ENCODE data around the gene CCSER1. TPM values are rescaled to one million over a fixed set of nuclear protein-coding genes. Genes with fewer than 3 reads are reported as not detected.
"Not testable (repeated sequence)": the region's sequence is repeated elsewhere in the genome, so short reads cannot be mapped to it uniquely, and the experiment has no call there.

CCSER1 gene
- total RNA-seq, 4 donors from 2014 or later = 13.3 to 54.6 (median 34.0) TPM

DNA sequence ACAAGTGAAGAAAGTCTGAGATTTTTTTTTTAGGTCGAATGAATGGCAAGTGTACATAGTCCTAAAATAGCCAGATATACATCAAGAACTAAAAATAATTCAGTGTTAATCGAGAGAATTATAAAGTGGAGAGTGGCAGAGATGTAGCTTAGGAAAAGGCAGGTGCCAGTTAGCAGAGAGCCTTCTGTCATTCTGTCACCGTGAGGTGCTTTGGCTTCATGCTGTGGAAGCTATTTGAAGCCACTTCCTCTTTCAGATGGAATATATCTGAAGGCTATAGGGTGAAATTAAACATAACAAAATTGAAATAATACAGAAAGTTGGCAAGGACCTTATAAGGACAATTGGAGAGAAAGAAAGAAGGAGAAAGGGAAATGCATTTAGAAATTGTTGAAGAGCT lies 756.3 kb downstream of the CCSER1 start:
- Histone ChIP-seq H3K9me3 (no peaks in the 10 kb centered on the region), H3K4me3 (no peak overlapping the region), H3K27ac (no peak overlapping the region), H3K27me3 (no peaks in the 10 kb centered on the region), H3K36me3 (no peaks in the 10 kb centered on the region), H3K4me1 (no peaks in the 10 kb centered on the region)
- in situ Hi-C loops (cut with MboI; ENCODE audit: low pct_ligation_motif_present in 1 of 4, low pct_unique_long_range_greater_than_20kb in 1 of 4, low sequenced_read_pairs in 3 of 4) (no loop called here), intact Hi-C loops (cut with DNase I; ENCODE audit: low total_unique reads) (no loop called here)
- 49 to 75% methylated on average over 2 to 3 of the region's 3 CpGs for WGBS, 2 donors (ENCODE audit: low coverage in 1 of 2)
- TF ChIP-seq POLR2AphosphoS5 (IDR thresholded peaks at IDR 0.05) = no peak
- TF ChIP-seq POLR2A (IDR thresholded peaks at IDR 0.05) = no peak
- TF ChIP-seq EP300 (IDR thresholded peaks at IDR 0.05; ENCODE audit: low read depth) = no peak
- TF ChIP-seq, protein P1, sequence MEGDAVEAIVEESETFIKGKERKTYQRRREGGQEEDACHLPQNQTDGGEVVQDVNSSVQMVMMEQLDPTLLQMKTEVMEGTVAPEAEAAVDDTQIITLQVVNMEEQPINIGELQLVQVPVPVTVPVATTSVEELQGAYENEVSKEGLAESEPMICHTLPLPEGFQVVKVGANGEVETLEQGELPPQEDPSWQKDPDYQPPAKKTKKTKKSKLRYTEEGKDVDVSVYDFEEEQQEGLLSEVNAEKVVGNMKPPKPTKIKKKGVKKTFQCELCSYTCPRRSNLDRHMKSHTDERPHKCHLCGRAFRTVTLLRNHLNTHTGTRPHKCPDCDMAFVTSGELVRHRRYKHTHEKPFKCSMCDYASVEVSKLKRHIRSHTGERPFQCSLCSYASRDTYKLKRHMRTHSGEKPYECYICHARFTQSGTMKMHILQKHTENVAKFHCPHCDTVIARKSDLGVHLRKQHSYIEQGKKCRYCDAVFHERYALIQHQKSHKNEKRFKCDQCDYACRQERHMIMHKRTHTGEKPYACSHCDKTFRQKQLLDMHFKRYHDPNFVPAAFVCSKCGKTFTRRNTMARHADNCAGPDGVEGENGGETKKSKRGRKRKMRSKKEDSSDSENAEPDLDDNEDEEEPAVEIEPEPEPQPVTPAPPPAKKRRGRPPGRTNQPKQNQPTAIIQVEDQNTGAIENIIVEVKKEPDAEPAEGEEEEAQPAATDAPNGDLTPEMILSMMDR (IDR thresholded peaks at IDR 0.05) = no peak
- no peak for DNase-seq

GRCh38 chr4:90888571-90888970 lies 761.4 kb downstream of the CCSER1 start:
- no peaks in the 10 kb centered on the region for H3K9me3 ChIP-seq
- H3K36me3 ChIP-seq = no peaks in the 10 kb centered on the region
- DNase-seq = no peak
- no peak for TF ChIP-seq POLR2AphosphoS5 (IDR thresholded peaks at IDR 0.05)
- TF ChIP-seq EP300 (IDR thresholded peaks at IDR 0.05; ENCODE audit: low read depth) = no peak
- TF ChIP-seq POLR2A (IDR thresholded peaks at IDR 0.05) = no peak
- TF ChIP-seq, protein P1 (IDR thresholded peaks at IDR 0.05) = no peak
- H3K27me3 ChIP-seq = no peaks in the 10 kb centered on the region
- in situ Hi-C loops (cut with MboI; ENCODE audit: low pct_ligation_motif_present in 1 of 4, low pct_unique_long_range_greater_than_20kb in 1 of 4, low sequenced_read_pairs in 3 of 4) = no loop called here
- intact Hi-C loops (cut with DNase I; ENCODE audit: low total_unique reads) = no loop called here
- 71 to 77% methylated on average over 2 of the region's 2 CpGs for WGBS, 2 donors (ENCODE audit: low coverage in 1 of 2)
- H3K4me3 ChIP-seq = no peak overlapping the region
- no peaks in the 10 kb centered on the region for H3K4me1 ChIP-seq
- no peak overlapping the region for H3K27ac ChIP-seq

- Histone ChIP-seq H3K4me3 (no peak overlapping the region), H3K9me3 (no peaks in the 10 kb centered on the region), H3K27me3 (no peaks in the 10 kb centered on the region), H3K36me3 (no peaks in the 10 kb centered on the region), H3K27ac (no peak overlapping the region), H3K4me1 (no peaks in the 10 kb centered on the region)
- 82 to 84% methylated on average over 2 of the region's 2 CpGs for WGBS, 2 donors (ENCODE audit: low coverage in 1 of 2)
- DNase-seq = no peak
- in situ Hi-C loops (cut with MboI; ENCODE audit: low pct_ligation_motif_present in 1 of 4, low pct_unique_long_range_greater_than_20kb in 1 of 4, low sequenced_read_pairs in 3 of 4) (no loop called here), intact Hi-C loops (cut with DNase I; ENCODE audit: low total_unique reads) (no loop called here)
- TF ChIP-seq, protein P1 (IDR thresholded peaks at IDR 0.05) = no peak
- TF ChIP-seq EP300 (IDR thresholded peaks at IDR 0.05; ENCODE audit: low read depth) (no peak), POLR2AphosphoS5 (IDR thresholded peaks at IDR 0.05) (no peak), POLR2A (IDR thresholded peaks at IDR 0.05) (no peak)
Measured at GRCh38 chr4:90889171-90889570, 762.0 kb downstream of the CCSER1 start.

DNA sequence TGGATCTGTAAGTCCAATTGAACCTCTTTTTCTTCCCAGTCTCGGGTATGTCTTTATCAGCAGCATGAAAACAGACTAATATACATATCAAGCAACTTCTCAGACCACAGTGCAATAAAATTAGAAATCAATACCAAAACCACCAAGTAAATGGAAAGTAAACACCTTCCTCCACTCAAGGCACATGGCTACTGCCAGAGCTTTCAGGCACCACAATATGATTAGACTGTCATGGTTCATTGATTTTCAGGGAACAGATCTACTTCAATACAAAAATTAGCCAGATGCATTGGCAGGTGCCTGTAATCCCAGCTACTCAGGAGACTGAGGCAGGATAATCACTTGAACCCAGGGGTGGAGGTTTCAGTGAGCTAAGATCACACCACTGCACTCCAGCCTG lies 776.2 kb downstream of the CCSER1 start:
- H3K36me3 ChIP-seq; intact Hi-C loops (cut with DNase I; ENCODE audit: low total_unique reads); H3K9me3 ChIP-seq; H3K4me3 ChIP-seq; in situ Hi-C loops (cut with MboI; ENCODE audit: low pct_ligation_motif_present in 1 of 4, low pct_unique_long_range_greater_than_20kb in 1 of 4, low sequenced_read_pairs in 3 of 4); DNase-seq; H3K4me1 ChIP-seq; H3K27ac ChIP-seq; H3K27me3 ChIP-seq: not testable (repeated sequence)
- WGBS, 2 donors (ENCODE audit: low coverage in 1 of 2) = 86 to 100% methylated on average over 1 of the region's 1 CpG

- no peak overlapping the region for H3K27ac ChIP-seq
- intact Hi-C loops (cut with DNase I; ENCODE audit: low total_unique reads) = no loop called here
- H3K36me3 ChIP-seq = no peaks in the 10 kb centered on the region
- peaks cover 3 to 5% of the 10 kb centered on the region in 2 donors for H3K9me3 ChIP-seq
- H3K27me3 ChIP-seq = no peaks in the 10 kb centered on the region
- H3K4me3 ChIP-seq = no peak overlapping the region
- no peak for DNase-seq
- H3K4me1 ChIP-seq = no peaks in the 10 kb centered on the region
- TF ChIP-seq POLR2AphosphoS5 (IDR thresholded peaks at IDR 0.05) (no peak), EP300 (IDR thresholded peaks at IDR 0.05; ENCODE audit: low read depth) (no peak), POLR2A (IDR thresholded peaks at IDR 0.05) (no peak)
- TF ChIP-seq, protein P1 (IDR thresholded peaks at IDR 0.05) = no peak
- 39 to 51% methylated on average over 1 of the region's 1 CpG for WGBS, 2 donors (ENCODE audit: low coverage in 1 of 2)
- in situ Hi-C loops (cut with MboI; ENCODE audit: low pct_ligation_motif_present in 1 of 4, low pct_unique_long_range_greater_than_20kb in 1 of 4, low sequenced_read_pairs in 3 of 4) = no loop called here
Measured at GRCh38 chr4:90904021-90904420, 776.8 kb downstream of the CCSER1 start.
